Measurements from ENCODE around the gene LOXHD1.

LOXHD1 gene

DNA sequence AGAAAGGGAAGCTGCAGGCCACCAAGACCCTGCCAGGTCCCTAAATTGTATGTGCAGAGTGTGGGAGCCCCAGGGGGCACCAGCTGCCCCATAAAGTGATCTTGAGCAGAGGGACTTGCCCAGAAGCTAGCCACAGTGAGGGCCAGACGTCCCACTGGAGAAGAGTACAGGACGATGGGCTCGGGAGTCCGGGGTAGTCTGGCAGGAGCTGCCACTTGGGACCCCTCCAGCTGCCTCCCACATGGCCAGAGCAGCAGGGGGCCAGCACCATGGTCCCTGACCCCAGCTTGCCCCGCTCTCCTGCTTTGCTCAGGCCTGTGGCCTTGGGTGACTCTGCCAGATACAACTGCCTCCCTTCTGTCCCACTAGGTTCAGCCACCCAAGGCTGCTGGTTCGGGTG lies 11.7 kb upstream of the LOXHD1 start:
- no peaks in the 10 kb centered on the region for H3K4me1 ChIP-seq (ENCODE audit: control insufficient read depth, insufficient read depth, low read depth, low read length)
- no peak overlapping the region for H2AFZ ChIP-seq (ENCODE audit: low read depth, low read length)
- H4K8ac ChIP-seq (ENCODE audit: low read length): no peak overlapping the region
- no peak overlapping the region for H2AK5ac ChIP-seq (ENCODE audit: low read length, severe bottlenecking)
- no peak overlapping the region for H4K91ac ChIP-seq (ENCODE audit: low read length)
- H3K9ac ChIP-seq (ENCODE audit: low read length): no peak overlapping the region
- no peak overlapping the region for H3K27ac ChIP-seq (ENCODE audit: low read length, poor library complexity, severe bottlenecking)
- 83% methylated on average over 6 of the region's 6 CpGs for WGBS
- no peaks in the 10 kb centered on the region for H3K79me1 ChIP-seq (replicated peaks; ENCODE audit: low read length, poor library complexity, severe bottlenecking)
- DNase-seq: no peak
- no peak overlapping the region for H2BK12ac ChIP-seq (ENCODE audit: low read length in 2 of 2)
- no peaks in the 10 kb centered on the region for H3K9me3 ChIP-seq (ENCODE audit: control insufficient read depth, low read length)
- no peak overlapping the region for H3K4ac ChIP-seq (ENCODE audit: low read depth in 1 of 2, low read length in 2 of 2)
- no peak overlapping the region for H2BK120ac ChIP-seq (ENCODE audit: low read depth, low read length)
- peaks cover 25 to 26% of the 10 kb centered on the region in 2 experiments for H3K27me3 ChIP-seq (ENCODE audit: control insufficient read depth in 1 of 2, insufficient read depth in 1 of 2, low read length in 2 of 2)
- H3K18ac ChIP-seq (ENCODE audit: low read depth in 1 of 2, low read length in 2 of 2): no peak overlapping the region
- no peak overlapping the region for H3K14ac ChIP-seq (ENCODE audit: low read length in 2 of 2)
- no peak overlapping the region for H3K23ac ChIP-seq (ENCODE audit: low read length in 2 of 2)
- H3K4me3 ChIP-seq (ENCODE audit: insufficient read depth in 1 of 2, low read depth in 1 of 2, low read length in 2 of 2): no peak overlapping the region
- no peaks in the 10 kb centered on the region for H3K36me3 ChIP-seq (ENCODE audit: control insufficient read depth in 1 of 2, insufficient read depth in 2 of 2, low read depth in 1 of 2, low read length in 2 of 2)
- H2BK5ac ChIP-seq (ENCODE audit: low read depth, low read length, poor library complexity, severe bottlenecking): no peak overlapping the region
- H3K4me2 ChIP-seq (ENCODE audit: low read length, poor library complexity, severe bottlenecking): no peak overlapping the region
- H2BK15ac ChIP-seq (ENCODE audit: low read depth, poor library complexity, severe bottlenecking): no peak overlapping the region

DNA sequence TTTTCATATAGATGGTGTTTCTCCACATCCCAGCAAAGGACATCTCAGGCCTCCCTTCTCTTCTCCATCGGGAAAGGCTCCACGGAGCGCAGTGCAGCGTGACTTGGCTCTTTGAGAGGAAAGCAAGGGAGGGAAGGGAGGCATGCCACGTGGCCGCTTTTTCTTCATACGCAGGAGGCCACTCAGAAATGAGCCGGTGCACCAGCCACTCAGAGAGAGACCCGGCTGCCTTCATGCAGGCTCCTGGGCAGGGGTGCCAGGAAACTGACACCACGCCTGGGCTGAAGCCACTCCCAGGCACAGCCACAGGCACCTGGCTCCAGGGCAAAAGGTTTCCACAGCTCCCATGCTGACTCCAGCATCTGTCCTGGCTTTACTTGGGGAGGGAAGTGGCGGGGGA lies 11.1 kb upstream of the LOXHD1 start:
- H2BK5ac ChIP-seq (ENCODE audit: low read depth, low read length, poor library complexity, severe bottlenecking): no peak overlapping the region
- no peak overlapping the region for H3K18ac ChIP-seq (ENCODE audit: low read depth in 1 of 2, low read length in 2 of 2)
- no peaks in the 10 kb centered on the region for H3K36me3 ChIP-seq (ENCODE audit: control insufficient read depth in 1 of 2, insufficient read depth in 2 of 2, low read depth in 1 of 2, low read length in 2 of 2)
- no peak overlapping the region for H3K4ac ChIP-seq (ENCODE audit: low read depth in 1 of 2, low read length in 2 of 2)
- no peaks in the 10 kb centered on the region for H3K4me1 ChIP-seq (ENCODE audit: control insufficient read depth, insufficient read depth, low read depth, low read length)
- no peaks in the 10 kb centered on the region for H3K9me3 ChIP-seq (ENCODE audit: control insufficient read depth, low read length)
- H4K91ac ChIP-seq (ENCODE audit: low read length): no peak overlapping the region
- no peak overlapping the region for H3K27ac ChIP-seq (ENCODE audit: low read length, poor library complexity, severe bottlenecking)
- DNase-seq: no peak
- H2AFZ ChIP-seq (ENCODE audit: low read depth, low read length): no peak overlapping the region
- WGBS: 74% methylated on average over 9 of the region's 11 CpGs
- H3K27me3 ChIP-seq (ENCODE audit: control insufficient read depth in 1 of 2, insufficient read depth in 1 of 2, low read length in 2 of 2): peaks cover 21 to 22% of the 10 kb centered on the region in 2 experiments
- no peak overlapping the region for H2AK5ac ChIP-seq (ENCODE audit: low read length, severe bottlenecking)
- no peak overlapping the region for H3K4me3 ChIP-seq (ENCODE audit: insufficient read depth in 1 of 2, low read depth in 1 of 2, low read length in 2 of 2)
- H2BK15ac ChIP-seq (ENCODE audit: low read depth, poor library complexity, severe bottlenecking): no peak overlapping the region
- H3K4me2 ChIP-seq (ENCODE audit: low read length, poor library complexity, severe bottlenecking): no peak overlapping the region
- H4K8ac ChIP-seq (ENCODE audit: low read length): no peak overlapping the region
- H2BK120ac ChIP-seq (ENCODE audit: low read depth, low read length): no peak overlapping the region
- no peak overlapping the region for H3K23ac ChIP-seq (ENCODE audit: low read length in 2 of 2)
- H3K9ac ChIP-seq (ENCODE audit: low read length): no peak overlapping the region
- no peak overlapping the region for H2BK12ac ChIP-seq (ENCODE audit: low read length in 2 of 2)
- no peak overlapping the region for H3K14ac ChIP-seq (ENCODE audit: low read length in 2 of 2)
- no peaks in the 10 kb centered on the region for H3K79me1 ChIP-seq (replicated peaks; ENCODE audit: low read length, poor library complexity, severe bottlenecking)

DNA sequence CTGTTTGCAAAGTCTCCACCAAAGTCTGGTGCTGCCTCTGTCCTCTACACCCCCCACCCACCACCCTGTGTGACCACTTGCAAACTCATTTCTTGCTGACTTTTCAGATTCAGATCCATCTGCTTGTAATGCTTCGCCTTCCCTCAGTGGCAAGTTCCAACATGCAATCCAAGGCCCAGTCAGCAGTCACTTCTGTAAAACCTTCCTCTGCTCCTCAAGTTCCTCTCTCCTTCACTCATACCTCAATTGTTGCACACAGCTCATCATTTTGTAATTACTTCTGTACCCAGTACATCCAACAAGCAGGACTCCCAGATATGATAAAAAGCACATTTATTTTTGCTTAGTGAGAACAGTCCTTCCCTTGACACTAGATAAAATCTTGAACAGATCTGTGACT lies 6.5 kb upstream of the LOXHD1 start:
- Histone ChIP-seq H3K27me3 (ENCODE audit: control insufficient read depth in 1 of 2, insufficient read depth in 1 of 2, low read length in 2 of 2) (peaks cover 16 to 22% of the 10 kb centered on the region in 2 experiments), H3K4me1 (ENCODE audit: control insufficient read depth, insufficient read depth, low read depth, low read length) (no peaks in the 10 kb centered on the region), H2AK5ac (ENCODE audit: low read length, severe bottlenecking) (no peak overlapping the region), H2BK120ac (ENCODE audit: low read depth, low read length) (no peak overlapping the region), H2BK5ac (ENCODE audit: low read depth, low read length, poor library complexity, severe bottlenecking) (no peak overlapping the region), H2AFZ (ENCODE audit: low read depth, low read length) (no peak overlapping the region), H3K36me3 (ENCODE audit: control insufficient read depth in 1 of 2, insufficient read depth in 2 of 2, low read depth in 1 of 2, low read length in 2 of 2) (no peaks in the 10 kb centered on the region), H3K9me3 (ENCODE audit: control insufficient read depth, low read length) (no peaks in the 10 kb centered on the region), H3K18ac (ENCODE audit: low read depth in 1 of 2, low read length in 2 of 2) (no peak overlapping the region), H3K4me3 (ENCODE audit: insufficient read depth in 1 of 2, low read depth in 1 of 2, low read length in 2 of 2) (no peak overlapping the region), H3K4me2 (ENCODE audit: low read length, poor library complexity, severe bottlenecking) (no peak overlapping the region), H3K27ac (ENCODE audit: low read length, poor library complexity, severe bottlenecking) (no peak overlapping the region), H3K9ac (ENCODE audit: low read length) (no peak overlapping the region), H2BK15ac (ENCODE audit: low read depth, poor library complexity, severe bottlenecking) (no peak overlapping the region), H3K23ac (ENCODE audit: low read length in 2 of 2) (no peak overlapping the region), H3K79me1 (replicated peaks; ENCODE audit: low read length, poor library complexity, severe bottlenecking) (no peaks in the 10 kb centered on the region), H4K91ac (ENCODE audit: low read length) (no peak overlapping the region), H3K14ac (ENCODE audit: low read length in 2 of 2) (no peak overlapping the region), H3K4ac (ENCODE audit: low read depth in 1 of 2, low read length in 2 of 2) (no peak overlapping the region), H2BK12ac (ENCODE audit: low read length in 2 of 2) (no peak overlapping the region), H4K8ac (ENCODE audit: low read length) (no peak overlapping the region)
- 91% methylated on average over 1 of the region's 1 CpG for WGBS
- DNase-seq: no peak

DNA sequence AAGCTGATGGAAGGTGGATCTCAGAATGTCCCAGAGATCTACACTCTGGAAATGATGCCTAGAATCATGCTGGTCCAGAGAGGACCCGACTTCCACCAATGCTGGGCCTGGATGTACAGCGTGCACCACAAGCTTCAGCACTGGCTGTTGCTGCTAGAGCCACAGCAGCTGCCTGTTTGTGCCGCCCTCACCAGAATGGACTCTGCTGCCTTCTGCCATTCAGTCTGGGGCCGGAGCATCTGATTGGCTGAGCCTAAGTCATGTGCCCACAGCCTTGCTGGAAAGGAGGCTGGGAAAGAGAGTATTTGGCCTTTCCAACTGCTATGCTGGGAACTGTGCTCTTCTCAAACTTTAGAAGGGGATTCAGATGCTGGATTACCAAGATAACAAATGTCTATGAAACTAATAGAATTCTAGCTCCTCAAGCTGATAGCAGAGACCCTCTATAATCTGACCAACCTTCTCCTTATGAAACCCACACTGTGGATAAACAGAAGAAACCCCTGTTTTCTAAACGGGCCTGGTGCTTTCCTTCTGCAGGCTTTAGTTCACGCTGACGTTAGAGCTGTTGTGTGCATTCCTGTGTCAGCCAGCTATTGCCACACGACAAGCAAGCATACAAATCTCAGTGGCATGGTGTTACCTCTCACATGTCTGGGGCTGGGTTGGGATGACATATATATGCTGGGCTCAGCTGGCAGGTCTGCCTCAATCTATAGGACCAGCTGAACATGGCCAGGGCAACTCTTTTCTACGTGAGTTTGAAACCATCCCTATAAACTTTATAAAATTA lies 4.1 kb upstream of the LOXHD1 start:
- no peaks in the 10 kb centered on the region for H3K36me3 ChIP-seq (ENCODE audit: control insufficient read depth in 1 of 2, insufficient read depth in 2 of 2, low read depth in 1 of 2, low read length in 2 of 2)
- no peak overlapping the region for H2AK5ac ChIP-seq (ENCODE audit: low read length, severe bottlenecking)
- H3K4me2 ChIP-seq (ENCODE audit: low read length, poor library complexity, severe bottlenecking): no peak overlapping the region
- H2AFZ ChIP-seq (ENCODE audit: low read depth, low read length): no peak overlapping the region
- peak; percentile 26 for DNase-seq
- H3K23ac ChIP-seq (ENCODE audit: low read length in 2 of 2): no peak overlapping the region
- no peak overlapping the region for H2BK12ac ChIP-seq (ENCODE audit: low read length in 2 of 2)
- no peak overlapping the region for H3K9ac ChIP-seq (ENCODE audit: low read length)
- H3K18ac ChIP-seq (ENCODE audit: low read depth in 1 of 2, low read length in 2 of 2): no peak overlapping the region
- no peaks in the 10 kb centered on the region for H3K4me1 ChIP-seq (ENCODE audit: control insufficient read depth, insufficient read depth, low read depth, low read length)
- no peaks in the 10 kb centered on the region for H3K79me1 ChIP-seq (replicated peaks; ENCODE audit: low read length, poor library complexity, severe bottlenecking)
- no peak overlapping the region for H4K91ac ChIP-seq (ENCODE audit: low read length)
- WGBS: 73% methylated on average over 9 of the region's 9 CpGs
- no peaks in the 10 kb centered on the region for H3K9me3 ChIP-seq (ENCODE audit: control insufficient read depth, low read length)
- H2BK5ac ChIP-seq (ENCODE audit: low read depth, low read length, poor library complexity, severe bottlenecking): no peak overlapping the region
- H3K14ac ChIP-seq (ENCODE audit: low read length in 2 of 2): no peak overlapping the region
- H2BK15ac ChIP-seq (ENCODE audit: low read depth, poor library complexity, severe bottlenecking): no peak overlapping the region
- H4K8ac ChIP-seq (ENCODE audit: low read length): peak overlapping the region; percentile 31
- no peak overlapping the region for H3K4ac ChIP-seq (ENCODE audit: low read depth in 1 of 2, low read length in 2 of 2)
- H3K4me3 ChIP-seq (ENCODE audit: insufficient read depth in 1 of 2, low read depth in 1 of 2, low read length in 2 of 2): no peak overlapping the region
- H2BK120ac ChIP-seq (ENCODE audit: low read depth, low read length): no peak overlapping the region
- no peak overlapping the region for H3K27ac ChIP-seq (ENCODE audit: low read length, poor library complexity, severe bottlenecking)
- H3K27me3 ChIP-seq (ENCODE audit: control insufficient read depth in 1 of 2, insufficient read depth in 1 of 2, low read length in 2 of 2): peaks cover 22% of the 10 kb centered on the region in 2 experiments

All from mesenchymal stem cell (in vitro differentiated cells and primary cell).